NCI-H1417 (cell line): ENCODE data around the gene SCML1.

Source experiments
- DNase-seq, 3 experiments: peaks; one replicate each; lab custom pipeline; 2025; lab: John Stamatoyannopoulos, UW

The SCML1 gene, protein sequence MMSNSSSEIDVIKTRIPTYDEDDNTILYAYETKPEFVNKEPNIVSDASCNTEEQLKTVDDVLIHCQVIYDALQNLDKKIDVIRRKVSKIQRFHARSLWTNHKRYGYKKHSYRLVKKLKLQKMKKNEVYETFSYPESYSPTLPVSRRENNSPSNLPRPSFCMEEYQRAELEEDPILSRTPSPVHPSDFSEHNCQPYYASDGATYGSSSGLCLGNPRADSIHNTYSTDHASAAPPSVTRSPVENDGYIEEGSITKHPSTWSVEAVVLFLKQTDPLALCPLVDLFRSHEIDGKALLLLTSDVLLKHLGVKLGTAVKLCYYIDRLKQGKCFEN

GRCh38 chrX:17736856-17737709, at the start of gene SCML1:
Gene SCML1, plus strand, starts transcription at chrX:17737493. Its CDS starts 6,694 bp downstream, at chrX:17744187.
- peak; percentile 96 to 99 (median 97) for DNase-seq

DNA sequence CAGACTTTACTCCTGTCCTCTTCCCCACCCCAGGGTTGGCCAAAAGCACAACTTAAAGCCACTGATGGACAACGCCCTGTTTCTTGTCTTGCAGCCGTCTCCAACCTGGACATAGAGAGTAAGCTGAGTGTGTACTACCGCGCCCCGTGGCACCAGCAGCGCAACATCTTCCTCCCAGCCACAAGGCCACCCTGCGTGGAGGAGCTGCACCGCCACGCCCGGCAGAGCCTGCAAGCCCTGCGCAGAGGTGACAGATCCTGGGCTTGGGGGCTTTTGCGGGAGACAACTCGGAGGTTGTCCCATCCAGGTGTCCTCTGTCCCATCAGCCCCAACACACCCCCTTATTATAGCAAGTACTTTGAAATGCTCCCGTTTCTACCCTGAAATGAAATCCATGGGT, 49.6 kb upstream of the SCML1 start:
- no peak for DNase-seq

- DNase-seq = peak; percentile 79 to 94 (median 80)
Measured at GRCh38 chrX:17689971-17690409, 47.3 kb upstream of the SCML1 start.

- peak; percentile 10 to 75 (median 67) for DNase-seq
Measured at GRCh38 chrX:17692709-17693346, 44.5 kb upstream of the SCML1 start.

DNA sequence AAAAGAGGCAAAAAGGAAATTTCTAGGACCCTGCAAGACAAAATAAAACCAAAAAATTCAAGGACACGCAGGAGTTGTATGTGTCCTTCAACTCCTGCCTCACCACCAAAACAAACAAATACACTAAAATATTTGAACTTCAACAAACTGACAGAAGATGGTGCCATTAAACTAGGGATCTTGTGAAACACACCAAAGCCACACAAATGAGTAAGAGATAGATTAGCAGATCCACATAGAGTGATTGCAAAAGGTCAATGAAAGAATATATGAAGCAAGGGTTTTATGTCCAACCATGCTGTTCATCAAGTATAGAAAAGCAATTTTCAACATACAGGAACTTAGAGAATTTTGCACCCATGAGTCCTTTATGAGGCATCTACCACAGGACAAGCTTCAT, 40.1 kb upstream of the SCML1 start:
- DNase-seq = peak in 1 of 3 experiments; percentile 55

GRCh38 chrX:17700976-17701375, 36.3 kb upstream of the SCML1 start:
- no peak for DNase-seq

DNA sequence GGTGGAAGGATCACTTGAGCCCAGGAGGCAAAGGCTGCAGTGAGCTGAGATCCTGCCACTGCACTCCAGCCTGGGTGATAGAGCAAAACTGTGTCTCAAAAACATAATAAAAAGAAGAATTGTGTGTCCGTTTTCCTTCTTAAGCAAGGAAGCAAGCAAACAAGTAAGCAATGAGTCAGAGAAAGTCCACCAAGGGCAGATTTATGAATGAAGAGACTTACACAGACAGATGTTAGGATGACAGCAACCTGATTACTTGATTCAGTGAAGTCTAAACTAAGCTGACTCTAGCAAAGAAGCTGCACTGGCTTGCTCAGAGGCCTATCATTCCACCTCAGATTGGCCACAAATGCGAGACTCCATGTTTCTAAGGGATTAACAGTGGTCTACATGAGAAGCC, 34.1 kb upstream of the SCML1 start:
- no peak for DNase-seq

DNA sequence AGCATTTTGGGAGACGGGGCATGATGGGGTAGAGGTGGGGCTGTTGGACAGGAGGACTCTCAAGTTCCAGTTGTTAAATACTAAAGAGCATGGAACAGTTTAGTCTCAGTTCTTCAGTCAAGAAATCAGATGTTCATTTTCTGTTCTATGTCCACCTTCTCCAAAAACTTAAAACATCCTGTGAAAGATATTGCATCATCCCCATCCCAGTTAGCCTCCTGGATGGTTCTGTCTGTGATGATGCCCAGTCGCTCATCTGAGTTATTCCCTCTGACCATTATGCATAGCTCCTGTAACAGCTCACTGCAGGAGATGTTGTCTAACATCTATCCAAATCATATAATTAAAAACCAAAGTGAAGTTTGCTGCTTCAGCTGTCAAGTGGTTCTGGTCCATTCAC, 32.1 kb upstream of the SCML1 start:
- no peak for DNase-seq

DNA sequence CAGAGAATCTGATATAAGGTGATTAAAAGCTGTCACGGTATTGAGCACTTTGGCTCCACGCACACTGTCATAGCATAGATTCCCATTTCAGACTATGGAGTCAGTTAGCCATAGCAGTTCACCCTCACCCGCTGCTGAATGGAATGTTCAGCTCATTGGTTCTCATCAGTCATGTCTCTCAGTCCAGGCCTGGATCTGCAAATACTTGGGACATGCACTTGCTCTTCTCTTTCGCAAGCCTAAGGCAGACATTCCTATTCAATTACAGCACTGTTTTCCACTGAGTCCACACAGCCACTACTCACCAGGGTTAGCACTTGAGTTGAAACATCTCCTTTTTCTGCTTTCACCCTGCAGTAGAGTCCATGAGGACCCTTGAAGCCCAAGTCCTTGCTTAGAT, 30.6 kb upstream of the SCML1 start:
- no peak for DNase-seq

DNA sequence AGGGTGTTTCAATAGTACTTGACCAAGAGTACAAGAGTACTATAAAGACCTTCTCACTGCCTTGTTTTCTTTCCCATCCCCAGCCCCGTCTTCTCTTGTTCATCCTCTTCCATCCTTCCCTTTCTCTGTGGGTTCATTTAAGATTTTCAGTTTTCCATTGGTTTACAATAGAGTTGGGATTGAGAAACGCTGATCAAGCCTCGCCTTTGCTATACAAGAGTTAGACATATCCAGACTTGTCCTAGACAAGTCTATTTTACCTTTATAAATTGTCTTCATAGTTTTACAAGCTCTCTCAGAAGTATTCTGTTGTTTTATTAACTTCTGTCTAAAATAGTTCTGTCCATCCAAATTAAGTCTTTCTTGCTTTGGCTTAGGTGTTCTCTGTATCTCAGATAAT, 29.6 kb upstream of the SCML1 start:
- no peak for DNase-seq

GRCh38 chrX:17710871-17711301, 26.4 kb upstream of the SCML1 start:
- DNase-seq = no peak

DNA sequence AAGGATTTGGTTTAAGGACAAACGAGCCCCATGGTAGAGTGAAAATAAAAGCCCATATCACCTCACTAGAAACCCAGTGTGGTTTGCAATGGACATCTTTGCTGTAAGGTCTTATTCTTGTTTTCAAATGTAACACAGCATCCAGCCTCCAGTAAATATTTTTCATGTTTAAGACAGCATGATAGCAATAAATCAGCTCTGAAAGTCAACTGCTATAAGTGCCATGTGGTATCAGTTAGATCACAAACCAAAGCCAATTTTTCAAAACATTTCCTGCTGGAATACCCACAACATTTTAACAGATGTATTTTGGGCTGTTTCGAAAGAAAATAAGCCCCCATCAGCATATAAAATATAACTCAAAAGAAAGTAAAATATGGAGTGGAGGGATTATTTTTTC, 24.0 kb upstream of the SCML1 start:
- no peak for DNase-seq

- DNase-seq = no peak
Measured at GRCh38 chrX:17718649-17719165, 18.6 kb upstream of the SCML1 start.

GRCh38 chrX:17719711-17720110, 17.6 kb upstream of the SCML1 start:
- no peak for DNase-seq

GRCh38 chrX:17721715-17722114, 15.6 kb upstream of the SCML1 start:
- DNase-seq = no peak

DNA sequence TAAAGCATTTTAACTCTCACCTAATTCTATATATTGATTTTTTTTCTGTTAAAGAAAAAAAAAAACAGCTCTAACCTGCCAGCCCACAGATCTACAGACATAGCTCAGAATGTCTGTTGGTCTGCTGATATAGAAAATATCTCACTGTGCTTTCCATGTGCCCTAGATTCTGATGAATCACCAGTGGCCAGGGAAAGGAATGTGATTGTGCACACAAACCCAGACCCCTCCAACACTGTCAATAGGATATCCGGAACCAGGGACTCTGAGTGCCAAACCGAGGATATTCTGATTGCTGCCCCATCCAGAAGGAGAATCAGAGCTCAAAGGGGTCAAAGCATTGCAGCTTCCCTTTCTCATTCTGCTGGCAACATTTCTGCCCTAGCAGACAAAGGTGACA, 12.1 kb upstream of the SCML1 start:
- no peak for DNase-seq

DNA sequence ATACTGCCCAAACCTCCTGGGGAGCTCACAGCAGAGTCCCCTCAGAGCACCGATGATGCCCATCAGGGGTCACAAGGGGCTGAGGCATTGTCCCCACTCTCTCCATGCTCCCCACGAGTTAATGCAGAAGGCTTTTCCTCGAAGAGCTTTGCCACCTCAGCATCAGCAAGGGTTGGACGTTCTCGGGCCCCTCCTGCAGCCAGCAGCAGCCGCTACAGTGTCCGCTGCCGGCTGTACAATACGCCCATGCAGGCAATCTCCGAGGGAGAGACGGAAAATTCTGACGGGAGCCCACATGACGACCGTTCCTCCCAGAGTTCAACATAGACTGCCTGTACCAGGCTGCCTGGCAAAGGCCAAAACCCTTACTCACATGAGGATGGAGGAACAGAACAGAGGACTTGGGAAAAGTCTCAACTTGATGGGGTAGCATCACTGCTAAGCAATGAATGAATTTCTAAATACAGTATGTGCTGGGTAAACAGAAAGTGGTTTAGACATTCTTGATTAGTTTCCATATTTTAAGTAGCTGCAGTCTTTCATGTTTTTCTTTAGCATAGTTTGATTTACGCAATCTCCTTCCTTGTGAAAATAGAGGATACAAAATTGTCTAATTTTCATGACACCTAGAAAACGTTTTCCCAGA, 5.0 kb upstream of the SCML1 start:
- DNase-seq = no peak

DNA sequence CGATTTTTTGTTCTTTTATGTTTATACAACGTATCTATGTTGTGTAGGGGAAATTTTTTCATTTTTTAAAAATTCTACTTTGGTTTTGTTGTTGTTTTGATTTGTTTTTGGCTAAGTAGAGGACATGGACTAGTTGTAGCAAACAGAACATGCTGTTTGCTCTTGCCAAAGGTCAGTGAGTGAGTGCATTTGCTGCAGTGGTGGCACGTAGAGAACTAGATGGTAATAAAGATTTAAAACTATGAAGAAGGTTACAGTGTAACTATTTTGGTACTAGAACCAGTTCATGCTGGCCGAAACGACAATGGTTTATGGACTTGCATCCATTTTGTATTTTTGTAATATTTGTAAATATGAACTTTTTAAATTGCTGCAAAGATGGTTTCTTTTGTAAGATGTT, 1.9 kb upstream of the SCML1 start:
- no peak for DNase-seq

GRCh38 chrX:17736478-17736855, 826 bp upstream of the SCML1 start:
- peak in 1 of 3 experiments; percentile 47 for DNase-seq

- peak in 1 of 3 experiments; percentile 35 for DNase-seq
Measured at GRCh38 chrX:17737710-17737985, 355 bp downstream of the SCML1 start.

- DNase-seq = peak; percentile 31 to 89 (median 80)
Measured at GRCh38 chrX:17737986-17738713, 857 bp downstream of the SCML1 start.
